NCI-H1694 treated with DMSO at 0.1 percent for 48 hours (cell line): ENCODE data around the gene RANBP1.

Experiments
- DNase-seq: peaks from one replicate; lab custom pipeline; 2025; lab: John Stamatoyannopoulos, UW

The RANBP1 gene

DNA sequence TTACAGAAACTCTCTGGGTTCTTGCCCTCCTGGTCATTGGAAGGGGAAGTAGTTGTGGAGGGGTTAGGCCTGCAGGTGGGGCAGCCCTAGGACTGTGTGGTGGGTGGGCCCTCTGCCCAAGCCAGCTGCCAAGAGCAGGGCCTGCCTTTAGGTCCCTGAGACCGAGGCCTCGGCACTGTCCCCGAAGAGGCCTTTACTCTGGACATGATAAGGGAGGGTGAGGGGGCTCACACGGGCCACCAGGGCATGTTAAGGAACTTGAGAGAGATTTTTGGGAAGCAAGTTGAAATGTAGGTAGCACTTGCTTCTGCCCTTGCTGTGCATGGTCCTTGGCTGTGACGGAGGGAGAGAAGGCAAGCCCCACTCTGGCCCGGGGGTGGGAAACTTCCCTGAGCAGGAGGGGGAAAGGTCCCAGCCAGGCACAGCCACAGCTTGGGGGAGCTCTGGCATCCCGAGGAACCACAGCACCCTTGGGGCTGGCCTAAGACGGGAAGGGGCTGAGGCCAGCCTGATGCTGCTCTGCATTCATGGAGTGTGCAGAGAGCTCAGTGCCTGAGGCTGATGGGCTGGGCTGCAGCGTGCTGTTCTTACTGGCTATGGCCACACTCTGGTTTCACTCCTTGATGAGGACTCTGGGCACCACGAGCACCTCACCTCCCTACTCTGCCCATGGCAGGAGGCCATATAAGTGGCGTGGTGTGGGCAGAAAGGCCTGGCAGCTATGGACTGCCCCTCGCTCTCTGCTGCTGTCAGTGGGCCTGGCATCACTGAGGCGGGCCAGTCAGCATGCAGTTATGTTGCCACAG is 7.8 kb upstream of the RANBP1 start:
- no peak for DNase-seq

DNA sequence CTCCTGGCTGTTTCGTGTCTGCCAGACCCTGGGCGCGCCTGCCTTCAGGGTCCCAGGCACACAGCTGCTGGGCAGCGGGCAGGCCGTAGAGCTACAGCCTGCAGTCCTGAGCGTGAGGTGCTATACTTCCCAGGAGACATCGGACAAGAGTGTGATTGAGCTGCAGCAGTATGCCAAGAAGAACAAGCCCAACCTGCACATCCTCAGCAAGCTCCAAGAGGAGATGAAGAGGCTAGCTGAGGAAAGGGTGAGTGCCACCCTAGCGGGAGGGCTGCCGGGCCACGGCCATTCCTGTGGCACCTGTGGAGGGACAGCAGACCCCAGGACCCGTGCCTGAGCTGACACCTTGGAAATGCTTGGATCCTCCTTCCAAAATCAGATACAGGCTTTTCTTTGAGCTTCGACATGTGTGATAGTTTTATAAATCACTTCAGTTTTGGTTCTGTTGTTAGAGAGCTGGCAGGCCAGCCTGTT is 7.1 kb upstream of the RANBP1 start:
- no peak for DNase-seq

DNA sequence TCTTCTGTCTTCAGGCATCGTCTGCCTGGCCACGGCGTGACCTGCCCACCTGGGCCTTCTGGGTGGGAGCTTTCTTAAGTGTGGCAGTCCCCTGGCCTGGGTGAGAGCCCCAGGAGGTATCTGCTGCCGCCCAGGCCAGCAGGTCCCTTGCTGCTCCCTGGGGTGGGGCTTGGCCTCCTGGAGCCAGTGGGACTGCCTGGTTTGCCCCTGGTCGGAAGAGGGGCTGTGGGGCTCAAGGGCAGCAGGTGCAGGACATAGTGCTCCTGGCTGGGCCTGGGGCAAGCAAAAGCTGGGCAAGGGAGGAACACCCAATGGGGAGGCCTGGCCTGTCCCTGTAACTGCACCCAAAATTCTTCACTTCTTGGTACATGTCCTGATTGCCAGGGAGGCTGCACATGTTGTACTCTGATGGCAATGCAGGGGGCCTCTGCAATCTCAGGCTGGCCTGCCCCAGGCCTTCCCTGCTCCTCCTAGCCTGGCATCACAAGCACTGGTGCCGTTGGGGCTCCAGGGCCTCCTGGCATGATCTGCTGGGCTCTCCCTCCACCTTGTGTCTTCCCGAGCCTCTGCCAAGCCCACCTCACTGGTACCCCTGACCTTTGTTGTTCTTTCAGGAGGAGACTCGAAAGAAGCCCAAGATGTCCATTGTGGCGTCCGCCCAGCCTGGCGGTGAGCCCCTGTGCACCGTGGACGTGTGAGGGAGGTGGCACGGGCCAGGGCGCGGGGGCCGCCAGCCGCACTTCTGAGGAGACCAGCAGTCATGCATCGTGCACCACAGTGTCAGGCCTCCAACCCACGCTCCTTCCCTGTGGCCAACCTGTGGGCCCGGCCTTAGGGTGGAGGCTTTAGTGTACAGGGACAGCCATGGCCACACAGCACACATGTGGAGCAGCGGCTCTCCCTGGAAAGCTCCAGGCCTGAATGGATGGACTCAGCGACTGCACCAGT is 6.2 kb upstream of the RANBP1 start:
- DNase-seq = no peak

DNA sequence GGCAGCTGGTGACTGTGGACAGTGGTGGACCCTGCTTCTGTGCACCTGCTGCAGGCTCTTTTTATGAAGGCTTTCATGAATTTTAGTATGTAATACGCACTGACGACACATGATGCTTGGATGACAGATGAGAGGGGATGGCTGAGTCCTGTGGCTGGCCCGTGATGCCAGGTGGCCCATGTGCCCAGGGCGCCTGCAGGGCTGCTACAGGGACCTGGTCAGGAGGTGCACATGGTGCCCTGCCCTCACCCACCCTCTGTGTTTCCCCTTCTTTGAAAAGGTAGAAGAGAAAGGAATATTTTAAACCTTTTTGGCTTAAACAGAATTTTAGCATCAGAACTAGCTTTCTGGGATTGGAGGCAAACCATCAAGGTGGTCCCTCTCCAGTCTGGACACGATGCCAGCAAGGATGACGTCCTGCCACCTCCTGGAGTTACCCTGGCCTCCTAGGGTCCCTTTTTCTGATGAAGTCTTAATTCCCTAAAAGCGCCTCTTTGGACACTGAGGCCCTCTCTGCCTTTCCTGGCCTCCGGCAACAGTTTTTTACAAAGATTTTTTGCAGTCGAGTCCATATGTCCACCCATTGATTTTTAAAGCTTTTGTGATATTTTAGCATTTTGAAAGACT is 5.4 kb upstream of the RANBP1 start:
- no peak for DNase-seq

DNA sequence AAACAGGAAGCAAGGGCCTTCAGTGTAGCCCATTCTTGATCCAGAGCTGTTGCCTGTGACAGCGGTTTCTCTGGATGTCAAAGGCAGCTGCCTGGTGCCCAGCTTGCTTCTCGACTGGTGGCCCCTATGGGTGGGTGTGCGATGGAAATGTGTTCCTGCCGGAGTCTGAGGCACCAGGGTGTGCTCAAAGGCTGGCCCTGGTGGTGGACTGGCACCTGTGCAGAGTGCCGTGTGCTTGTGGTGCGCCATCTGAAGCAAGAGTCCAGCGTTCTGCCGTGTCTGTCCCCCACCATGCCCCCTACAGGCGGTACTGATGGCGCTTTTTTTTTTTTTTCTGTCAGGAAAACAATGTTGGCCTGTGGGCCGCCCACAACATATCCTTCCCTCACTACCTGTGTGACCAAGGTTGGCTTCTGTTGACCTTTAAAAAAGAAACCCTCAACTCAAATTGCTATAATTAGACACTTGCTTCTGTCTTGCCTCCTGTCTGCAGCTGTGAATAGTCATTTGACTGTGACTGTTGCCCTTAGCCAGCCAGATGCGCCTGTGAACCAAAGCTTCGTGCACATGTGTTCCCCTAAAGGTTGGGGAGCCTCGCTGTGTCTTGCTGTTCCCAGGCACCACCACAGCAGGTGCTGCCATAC is 4.7 kb upstream of the RANBP1 start:
- peak; percentile 27 for DNase-seq

DNA sequence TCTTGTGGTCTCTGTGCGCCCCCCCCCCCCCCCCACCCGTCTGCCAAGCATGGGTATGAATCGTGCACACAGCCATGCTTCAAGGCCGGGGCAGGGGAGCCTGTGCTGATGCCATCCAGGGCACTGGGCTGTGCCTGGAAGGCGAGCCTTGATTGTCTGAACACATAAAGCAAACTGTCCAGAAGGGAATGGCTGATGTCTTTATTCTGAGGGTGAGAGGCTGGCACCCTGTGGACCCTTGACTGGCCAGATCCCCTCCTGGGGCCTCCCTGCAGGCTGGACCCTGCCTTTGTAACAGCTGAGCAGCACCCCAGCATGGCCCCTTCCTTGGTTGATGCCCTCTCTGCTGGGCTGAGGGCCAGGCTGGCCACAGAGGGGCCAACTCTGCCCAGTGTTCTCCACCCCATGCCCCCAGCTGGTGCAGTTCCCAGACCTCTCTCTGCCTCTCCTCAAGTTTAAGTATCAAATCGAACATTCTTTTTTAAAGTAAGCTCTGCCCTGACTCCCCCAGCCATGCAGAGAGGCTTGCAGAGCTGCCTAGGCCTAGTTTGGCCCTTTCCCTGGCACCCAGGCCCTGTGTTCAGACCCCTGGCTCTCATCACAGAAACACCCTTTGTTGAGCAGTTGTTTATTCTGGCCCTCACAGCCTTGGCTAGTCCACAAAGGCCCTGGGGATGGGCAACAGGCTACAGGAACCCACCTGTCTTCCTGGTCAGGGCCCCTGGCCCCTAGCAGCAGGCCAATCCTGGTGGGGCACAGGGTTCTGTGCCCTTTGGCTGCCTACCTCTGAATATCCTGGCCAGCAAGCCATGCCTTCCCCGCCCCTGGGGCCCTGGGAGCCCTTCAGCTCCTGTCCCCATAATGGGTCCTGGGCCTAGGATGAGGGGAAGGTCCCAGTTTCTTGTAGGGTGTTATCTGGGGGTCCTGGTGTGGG is 3.9 kb upstream of the RANBP1 start:
- no peak for DNase-seq

DNA sequence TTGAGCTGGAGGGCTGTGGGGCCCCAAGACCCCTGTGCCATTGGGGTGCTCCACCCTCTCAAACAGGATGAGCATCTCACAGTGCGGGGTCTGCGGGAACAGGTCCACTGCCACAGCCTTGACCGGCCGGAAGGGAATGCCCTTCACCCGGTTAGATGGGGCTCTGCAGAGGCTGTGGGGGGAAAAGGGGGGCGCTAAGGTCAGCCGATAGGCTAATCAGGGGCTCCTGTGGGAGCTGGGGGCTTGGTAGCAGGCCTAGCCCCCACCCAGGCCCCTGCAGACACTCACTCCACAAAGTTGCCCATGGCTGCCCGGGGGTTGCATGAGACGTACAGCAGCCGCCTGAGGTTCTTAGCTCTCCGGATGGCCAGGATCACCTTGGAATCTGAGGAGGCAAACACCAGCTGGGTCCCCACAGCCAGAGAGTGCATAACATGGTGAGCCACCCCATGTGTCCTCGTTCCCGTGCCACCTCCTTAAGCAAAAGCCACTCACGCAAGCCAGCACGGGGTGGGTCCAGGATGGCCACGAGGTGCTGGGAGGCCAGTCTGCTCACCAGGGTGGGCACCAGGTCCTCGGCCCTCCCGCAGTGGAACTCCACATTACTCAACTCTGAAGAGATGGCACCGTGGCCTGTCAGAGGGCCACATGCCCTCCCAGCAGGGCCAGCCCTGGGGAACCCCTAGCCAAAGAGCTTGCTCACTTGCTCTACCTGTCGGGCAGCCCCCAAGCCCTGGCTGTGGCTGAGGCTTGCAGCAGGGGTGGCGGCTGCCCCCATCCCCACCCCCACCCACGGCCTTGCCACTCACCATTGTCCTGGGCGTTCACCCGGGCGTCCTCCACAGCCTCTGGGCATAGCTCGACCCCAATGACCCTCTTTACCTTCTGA is 3.0 kb upstream of the RANBP1 start:
- DNase-seq = no peak

DNA sequence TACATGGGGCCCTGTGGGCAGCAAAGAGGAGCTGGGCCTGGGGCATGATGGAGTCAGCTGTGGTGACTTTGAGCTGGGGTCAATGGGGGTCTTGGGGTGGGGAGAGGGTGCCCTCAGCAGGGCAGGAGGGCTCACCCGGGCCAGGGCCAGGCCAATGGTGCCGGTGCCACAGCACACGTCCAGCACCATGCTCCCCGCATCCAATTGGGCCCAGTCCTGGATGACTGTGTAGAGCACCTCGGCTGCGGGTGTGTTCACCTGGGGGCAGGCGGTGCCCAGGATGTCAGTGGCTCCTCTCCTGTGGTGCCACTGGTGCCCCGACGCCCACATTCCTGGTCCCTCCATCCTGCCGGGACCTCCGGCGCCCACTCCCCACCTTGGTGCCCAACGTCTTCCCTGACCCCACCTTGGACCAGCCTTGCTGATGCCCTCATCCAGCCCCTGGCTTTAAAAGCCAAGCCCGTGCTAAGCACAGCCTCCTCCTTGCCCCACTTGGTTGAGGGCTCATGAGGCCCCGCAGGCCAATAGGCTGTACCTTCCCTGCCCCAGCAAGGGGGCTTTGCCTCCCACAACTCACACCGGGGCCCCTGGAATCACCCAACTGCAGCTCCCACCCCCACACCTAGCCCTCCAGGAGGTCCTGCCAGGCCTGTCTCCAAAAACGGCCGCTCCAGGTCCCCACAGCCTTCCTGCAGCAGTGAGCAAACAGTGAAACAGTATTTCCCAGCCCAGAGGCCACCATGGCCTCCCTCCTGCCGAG is 2.2 kb upstream of the RANBP1 start:
- DNase-seq = no peak

DNA sequence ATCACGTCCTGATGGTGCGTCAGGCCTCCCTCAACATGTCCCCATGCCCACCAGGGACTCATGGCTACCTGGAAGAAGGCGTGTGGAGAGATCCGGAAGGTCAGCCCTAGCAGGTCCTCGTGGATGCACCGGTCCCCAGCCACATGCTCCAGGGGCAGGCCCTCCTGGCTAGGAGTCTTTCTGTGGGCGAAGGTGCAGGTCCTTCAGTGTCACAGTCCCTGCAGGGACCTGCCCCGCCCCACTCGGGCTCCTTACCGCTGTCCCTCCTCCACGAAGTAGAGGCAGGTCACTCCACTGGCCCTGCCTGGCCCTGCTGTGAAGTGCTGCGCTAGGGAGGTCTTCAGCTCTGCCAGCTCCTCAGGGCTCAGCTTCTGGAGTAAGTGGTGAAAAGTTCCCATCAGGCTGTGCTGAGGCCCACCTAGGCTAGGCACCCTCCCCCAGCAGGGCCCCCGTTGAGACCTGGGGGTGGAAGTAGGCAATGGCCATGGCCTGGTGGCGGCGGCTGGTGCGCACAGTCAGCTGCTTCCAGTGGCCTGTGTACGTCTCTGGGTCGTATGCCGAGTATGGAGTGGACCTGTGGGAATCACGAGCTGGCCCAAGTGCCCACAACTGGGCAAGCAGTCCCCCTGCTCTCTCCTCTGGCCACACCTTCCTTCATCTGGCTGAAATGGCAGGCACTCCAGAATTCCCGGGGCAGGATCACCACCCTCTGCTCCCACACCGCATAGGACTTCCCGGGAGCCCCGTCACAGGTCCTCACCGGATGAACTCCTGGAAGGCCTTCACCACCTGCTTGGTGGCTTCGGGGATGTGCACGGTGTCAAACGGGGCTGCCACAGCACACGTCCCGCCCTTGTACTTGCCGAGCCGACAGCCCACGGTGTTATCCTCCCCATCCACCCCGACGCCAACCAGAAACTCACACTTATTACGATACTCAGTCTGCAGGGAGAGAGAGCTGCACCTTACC is 1.1 kb upstream of the RANBP1 start:
- DNase-seq = no peak

DNA sequence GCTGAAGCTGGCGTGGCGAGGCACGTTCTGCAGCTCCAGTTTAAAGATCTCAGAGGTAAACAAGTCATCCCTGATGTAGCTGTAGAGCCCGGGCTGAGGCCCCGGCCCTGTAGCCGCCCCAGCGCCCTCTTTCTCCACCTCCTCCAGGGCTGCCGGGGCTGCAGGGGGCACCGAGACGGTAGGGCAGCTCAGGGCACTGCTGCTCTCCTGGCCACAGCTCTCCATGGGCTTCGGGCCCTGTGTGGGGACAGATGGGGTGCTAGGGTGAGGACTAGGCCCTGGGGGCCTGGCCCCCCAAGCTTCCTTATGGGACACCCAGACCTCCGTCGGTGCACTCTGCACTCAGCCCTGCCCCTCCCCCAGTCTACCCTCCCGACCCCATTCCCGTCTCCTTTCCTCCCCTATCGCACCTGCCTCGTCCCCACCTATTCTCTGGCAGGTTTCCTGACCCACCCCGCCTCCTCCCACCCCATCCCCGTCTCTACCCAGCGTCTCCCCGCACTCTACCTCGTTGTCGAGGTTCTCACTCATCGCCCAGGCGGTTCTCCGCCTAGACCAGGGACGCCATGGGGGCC is 559 bp downstream of the RANBP1 start:
- DNase-seq = no peak

DNA sequence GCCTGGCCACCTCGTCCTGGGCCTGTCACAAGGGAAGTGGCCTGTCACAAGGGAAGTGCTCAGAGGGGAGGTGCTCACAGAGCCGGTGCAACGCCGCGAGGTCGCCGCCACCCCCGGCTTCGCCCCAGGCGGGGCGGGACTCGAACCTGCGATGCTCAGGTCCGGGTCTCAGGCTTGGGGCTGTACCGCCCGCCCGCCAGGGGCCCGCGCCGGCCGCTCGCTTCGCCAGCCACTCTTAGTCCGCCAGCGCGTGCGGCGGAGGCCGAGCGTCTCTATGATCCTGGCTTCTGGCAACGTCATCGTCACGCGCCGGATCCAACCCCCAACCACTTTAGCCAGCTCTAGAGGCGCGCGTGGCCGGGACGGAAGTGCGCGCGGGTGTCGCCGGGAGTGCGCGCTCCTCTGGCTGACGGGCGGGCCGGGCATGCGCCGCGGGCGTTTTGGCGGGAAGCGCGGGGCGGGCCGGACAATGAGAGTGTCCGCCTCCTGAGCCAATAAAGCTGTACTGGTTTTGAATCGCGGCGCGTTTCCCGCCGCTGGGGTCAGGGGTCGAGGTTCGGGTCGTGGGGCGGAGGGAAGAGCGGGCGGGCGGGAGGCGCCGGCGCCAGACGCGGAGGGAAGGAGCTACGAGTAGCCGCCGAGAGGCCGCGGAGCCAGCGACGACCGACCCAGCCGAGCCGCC is 1.2 kb downstream of the RANBP1 start, which contains the start of gene TRMT2A:
TRMT2A (minus strand) TSS at position 276 of the 682 bp plus-strand sequence. CDS start 320 bp downstream, outside the sequence.
- DNase-seq = peak; percentile 91

DNA sequence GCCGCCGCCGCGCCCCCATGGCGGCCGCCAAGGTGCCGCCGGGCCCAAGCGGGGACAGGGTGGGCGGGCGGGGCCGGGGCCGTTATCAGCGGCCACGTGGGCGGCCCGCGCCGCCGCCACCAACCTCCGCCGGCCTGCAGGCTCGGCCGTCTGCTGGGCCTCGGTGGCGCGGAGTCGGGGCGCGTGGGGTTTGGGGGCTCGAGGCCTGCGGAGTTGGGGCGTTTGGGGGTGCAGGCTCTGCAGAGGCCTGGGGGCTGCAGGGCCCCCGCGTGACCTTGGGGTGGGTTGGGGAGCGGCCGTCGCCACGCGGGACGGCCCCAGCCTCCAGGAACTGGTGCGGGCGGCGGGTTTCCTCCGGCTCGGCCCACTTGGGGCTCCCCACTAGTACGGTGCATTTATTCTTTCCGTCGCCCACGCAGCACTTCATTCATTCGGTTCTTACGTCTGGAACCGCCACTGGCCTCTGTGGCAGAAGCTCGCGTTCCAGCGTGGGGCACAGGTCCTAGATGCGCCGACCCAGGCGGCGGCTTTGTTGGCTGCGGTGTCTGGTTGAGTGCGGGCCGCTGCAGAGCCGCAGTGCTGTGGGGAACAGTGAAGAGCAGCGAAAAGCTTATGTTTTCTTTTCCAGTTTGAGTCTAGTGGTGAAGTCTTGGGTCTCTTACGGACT is 1.9 kb downstream of the RANBP1 start:
- no peak for DNase-seq

DNA sequence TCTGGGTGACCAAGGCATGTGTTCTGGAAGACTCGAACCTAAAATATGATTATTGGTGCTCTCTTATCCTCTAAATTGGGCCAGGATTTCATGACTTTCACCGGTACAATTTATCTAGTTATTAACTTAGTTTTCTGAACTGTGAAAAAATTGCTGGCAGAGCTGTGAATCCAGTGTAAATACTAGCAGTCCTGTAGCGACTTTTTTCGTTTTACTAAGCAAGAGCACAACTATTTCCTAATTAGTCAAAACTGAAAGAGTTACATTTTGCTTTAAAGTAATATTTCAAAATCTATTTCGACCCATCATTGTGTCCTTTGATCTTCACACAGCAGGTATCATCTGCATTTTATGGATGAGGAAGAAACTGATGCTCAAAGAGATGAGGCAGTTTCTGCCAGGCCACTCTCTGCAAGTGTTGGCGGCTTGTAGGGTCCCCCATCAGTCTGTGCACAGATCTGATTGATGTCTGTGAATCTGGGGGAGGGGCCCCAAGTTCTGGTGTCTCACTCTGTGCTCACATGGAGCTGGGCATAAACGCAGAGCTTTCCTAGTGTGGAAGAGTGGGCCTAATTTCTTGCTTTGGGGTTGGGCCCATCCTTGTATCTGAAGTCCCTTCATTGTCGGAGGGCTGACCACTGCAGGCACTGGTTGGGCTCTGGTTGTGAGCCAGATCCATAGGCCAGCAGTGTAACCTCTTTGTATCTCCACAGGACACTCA is 2.6 kb downstream of the RANBP1 start:
- DNase-seq = no peak

DNA sequence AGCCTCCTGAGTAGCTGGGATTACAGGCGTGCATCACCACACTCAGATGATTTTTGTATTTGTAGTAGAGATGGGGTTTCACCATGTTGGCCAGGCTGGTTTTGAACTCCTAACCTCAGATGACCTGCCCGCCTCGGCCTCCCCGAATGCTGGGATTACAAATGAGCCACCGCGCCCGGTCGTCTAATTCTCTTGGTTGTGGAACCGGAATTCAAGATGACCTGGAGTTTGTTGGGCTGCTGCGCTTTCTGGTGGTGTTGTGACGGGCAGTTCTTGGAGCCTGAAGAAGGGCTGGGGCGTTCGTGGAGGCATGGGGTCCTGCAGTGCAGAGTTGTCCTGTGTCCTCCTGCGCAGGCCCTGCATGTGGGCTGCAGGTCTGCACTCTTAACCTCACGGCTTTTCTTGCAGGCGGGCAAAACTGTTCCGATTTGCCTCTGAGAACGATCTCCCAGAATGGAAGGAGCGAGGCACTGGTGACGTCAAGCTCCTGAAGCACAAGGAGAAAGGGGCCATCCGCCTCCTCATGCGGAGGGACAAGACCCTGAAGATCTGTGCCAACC is 6.0 kb downstream of the RANBP1 start:
- no peak for DNase-seq
